GM19025 (cell line): ENCODE results near the gene CCDC149.

Experiments used
- ATAC-seq: cut with Tn5 transposase; IDR thresholded peaks from one replicate; pipeline ENCODE4 v1.9.1; 2021; ENCODE audit warnings: mild to moderate bottlenecking, low read depth, moderate library complexity; ENCODE audit not compliant: unreplicated experiment

CCDC149 gene

DNA sequence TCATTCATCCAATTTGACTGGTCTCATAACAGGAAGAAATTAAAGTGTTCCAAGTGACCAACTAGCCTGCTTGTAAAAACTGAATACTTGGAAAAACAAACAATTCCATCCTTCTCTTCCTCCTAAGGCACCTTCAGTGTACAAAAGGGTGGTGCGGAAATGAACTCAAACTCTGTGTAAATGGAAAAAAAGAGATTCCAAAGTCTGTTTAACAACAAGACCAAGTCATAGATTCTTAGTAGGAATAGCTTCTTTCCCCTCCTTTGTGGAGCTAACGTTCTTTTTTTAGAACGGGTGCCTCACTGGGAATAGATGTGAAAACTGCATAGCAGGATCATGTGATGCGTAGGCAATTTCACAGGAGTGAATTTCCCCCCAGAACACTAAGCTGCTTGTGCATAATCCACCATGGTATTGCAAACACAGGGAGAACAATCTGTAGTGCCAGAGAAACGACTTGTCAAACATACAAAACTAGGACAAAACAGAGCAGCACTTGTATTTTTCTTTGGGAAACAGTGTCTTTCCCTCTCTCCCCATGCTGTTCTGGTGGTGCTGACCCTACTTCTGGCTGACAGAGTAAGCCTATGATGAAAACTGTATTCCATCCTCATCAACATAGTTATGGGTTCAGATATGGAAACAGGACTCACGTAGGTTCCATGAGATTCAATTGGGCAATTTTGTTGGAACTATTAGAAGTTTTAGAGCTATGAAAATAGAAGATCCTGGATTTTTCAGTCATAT is 130.7 kb downstream of the CCDC149 start:
- no peak for ATAC-seq

DNA sequence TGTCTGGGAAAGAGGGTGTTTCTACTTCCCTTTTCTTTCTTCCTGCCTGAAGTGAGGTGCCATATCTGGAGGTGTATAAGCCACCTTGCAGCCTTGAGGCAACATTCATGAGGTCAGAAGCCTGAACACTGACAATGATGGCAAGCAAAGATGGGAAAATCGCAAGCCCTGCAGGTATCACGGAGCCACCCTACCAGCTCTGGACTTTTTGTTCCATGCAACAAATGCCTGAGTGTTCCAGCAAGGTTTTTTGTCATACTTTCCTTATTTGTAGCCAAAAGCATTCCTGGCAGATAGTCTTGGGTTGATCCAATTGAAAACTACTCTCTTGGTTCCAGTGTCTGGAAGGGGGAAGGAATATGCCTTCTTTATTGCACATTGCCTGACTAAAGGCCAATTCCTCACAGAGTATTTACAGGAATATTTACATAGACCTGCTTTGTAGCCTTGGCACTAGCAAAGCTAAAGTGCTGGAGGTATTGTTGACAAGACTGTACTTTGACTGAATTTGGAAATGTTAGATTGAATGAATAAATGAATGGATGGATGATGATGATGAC is 131.8 kb downstream of the CCDC149 start:
- ATAC-seq: no peak

DNA sequence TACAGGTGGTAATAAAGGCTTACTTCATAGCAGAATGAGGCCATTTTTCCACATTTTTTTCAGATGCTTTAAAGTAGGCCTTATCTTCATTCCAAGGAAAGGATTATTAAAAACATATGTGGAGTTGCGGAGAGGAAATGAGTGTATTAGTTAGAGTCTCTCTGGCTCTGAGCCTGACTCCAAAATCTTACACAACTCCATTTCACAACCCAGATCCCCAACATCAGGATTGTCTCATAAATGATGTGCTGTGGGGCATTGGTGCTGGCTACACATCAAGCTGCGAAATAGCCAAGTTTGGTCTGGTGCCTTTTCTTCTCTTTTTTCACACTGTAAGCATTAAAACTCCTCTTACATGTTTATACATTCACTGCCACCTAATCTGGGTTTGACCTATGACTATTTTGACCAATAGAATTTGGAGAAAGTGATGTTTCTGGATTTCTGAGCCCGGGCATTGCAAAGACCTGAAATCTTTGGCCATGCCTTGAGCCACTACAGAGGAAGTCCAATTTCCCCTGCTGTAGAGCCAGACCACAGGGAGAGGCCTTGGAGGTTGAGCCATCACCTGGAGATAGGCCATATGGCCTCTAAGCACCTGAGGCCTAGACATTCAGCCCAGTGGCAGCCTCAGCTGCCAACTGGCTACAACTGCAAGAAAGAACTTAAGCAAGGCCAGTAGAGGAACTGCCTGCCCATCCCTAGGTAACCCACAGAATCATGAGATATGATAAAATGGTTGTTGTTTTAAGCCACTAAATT is 134.2 kb downstream of the CCDC149 start:
- ATAC-seq: no peak

DNA sequence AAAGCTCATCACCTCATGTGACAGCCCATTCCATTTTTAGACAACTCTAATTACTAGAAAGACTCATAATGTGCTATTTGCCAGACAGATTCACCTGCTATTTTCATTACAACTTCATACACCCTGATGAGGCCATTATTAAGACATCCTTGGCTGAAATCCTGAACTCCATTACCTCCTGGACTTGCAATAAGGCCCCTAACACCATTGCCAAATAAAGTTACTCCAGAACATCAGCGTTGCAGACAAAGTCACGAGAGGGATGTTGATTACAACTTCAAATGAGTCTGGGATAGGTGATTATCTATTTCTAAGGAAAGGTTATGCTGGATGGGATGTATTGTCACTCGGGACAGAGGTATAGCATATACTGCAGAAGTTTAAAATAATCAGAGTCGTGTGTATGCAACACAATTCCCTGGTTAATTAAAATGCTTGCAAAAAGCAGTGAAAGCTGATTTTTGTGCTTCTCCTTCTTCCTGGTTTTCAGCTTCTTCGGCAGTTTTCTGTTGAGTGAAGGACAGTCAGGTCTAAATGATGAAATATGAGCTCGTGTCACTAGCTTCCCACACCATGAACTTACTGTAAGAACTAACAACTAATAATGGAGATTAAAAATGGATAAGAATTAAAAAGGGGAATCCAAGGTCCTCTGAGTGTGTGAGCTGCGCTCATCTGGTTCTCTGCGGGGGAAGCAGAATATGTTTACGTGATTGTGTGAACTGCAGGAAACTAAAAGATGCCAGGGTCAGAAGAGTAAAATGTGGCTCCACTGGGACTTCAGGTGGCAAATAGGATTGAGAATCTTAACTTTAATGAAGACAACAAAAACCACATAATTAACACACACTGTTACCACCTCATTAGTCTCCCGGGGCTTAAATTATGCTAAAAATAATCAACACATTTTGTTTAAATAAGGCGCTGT is 135.0 kb downstream of the CCDC149 start:
- no peak for ATAC-seq

DNA sequence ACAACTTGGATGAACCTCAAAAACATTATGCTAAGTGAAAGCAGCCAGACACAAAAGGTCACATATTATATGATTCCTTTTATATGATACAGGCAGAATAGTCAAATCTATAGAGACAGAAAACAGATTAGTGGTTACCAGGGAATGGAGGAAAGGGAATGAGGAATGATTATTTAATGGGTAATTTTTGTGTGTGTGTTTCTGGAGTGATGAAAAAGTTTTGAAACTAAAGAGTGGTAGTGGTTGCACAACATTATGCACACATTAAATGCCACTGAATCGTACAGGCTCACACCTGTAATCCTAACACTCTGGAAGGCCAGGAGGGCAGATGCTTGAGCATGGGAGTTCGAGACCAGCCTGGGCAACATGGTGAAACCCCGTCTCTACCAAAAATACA is 137.1 kb downstream of the CCDC149 start:
- no peak for ATAC-seq

DNA sequence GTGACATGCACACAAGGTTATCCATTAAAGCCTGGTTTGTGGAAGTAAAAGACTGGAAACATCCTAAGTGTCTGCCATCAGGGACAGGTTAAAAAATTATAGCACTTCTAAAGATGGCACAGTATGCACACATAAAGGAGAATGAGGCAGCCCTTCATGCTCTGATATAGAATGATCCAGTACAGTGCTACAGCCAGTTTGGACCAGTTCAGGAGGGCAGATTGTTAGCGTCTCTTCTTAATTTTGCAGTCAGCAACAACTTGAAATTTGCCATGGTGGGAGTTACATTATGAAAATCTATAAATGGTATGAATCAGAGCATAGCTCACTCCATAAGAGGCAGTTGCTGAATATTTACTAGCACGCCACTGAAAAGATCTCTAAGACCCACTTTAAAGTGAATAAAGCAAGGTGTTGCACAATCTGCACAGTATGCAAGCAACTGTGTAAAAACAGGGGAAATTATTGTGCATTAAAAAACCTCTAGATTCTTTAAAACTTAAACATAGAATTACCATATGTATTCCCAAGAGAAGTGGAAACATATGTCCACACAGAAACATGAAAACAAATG is 137.7 kb downstream of the CCDC149 start:
- no peak for ATAC-seq

DNA sequence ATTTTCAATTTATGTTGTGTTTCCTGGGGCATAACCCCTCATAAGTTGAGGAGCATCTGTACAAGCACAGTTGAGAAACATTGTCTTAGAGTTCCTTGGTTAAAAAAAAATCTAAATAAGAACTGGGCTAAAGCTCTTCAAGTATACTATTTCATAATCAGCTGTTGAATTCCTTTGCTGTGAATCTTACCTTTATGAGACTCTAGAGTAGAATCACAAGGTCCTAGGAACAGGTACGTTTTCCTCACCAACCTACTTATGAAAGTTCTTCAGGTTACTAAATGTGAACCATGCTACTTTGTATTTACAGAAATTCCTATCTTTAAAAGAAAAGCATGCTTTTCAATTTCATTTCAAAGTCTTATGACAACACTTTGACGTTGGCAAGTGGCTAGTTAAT is 138.4 kb downstream of the CCDC149 start:
- no peak for ATAC-seq

DNA sequence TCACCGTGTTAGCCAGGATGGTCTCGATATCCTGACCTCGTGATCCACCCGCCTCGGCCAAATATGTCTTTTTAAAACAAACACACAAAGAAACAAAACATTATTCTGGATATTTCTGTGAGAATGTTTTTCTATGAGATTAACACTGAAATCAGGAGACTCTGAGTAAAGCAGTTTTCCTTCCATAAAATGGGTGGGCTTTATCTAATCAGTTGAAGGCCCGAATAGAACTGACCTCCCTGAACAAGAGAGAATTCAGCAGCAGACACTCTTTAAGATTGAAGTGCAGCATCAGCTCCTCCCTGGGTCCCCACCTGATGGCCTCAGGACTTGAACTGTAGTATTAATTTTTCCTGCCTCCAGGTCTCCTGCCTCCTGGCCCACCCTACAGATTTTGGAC is 139.9 kb downstream of the CCDC149 start:
- ATAC-seq: no peak

DNA sequence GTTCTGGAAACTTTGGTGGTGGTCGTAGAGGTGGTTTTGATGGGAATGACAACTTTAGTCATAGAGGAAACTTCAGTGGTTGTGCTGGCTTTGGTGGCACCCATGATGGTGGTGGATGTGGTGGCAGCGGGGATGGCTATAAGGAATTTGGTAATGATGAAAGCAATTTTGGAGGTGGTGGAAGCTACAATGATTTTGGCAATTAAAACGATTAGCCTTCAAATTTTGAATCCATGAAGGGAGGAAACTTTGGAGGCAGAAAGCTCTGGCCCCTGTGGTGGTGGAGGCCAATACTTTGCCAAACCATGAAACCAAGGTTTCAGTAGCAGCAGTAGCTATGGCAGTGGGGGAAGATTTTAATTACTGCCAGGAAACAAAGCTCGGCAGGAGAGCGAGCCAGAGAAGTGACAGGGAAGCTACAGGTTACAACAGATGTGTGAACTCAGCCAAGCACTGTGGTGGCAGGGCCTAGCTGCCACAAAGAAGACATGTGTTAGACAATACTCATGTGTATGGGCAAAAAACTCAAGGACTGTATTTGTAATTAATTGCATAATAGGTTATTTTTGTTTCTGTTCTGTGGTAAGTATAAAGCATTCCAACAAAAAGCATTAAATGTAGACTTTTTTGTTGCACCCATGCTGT is 140.7 kb downstream of the CCDC149 start:
- ATAC-seq: no peak

DNA sequence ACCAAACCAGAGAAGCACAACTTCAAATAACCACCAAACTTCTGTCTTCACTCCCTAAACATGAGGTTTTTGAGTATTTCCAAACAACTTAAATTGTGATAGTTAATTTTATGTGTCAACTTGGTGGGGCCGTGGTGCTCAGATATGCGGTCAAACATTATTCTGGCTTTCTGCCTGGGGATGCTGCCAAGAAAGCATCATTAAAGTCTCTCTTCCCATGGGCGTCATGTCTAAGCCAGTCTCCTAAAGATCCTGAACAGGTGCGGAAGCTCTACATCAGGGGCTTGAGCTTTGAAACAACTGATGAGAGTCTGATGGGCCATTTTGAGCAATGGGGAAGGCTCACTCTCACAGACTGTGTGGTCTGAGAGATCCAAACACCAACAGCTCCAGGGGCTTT is 141.6 kb downstream of the CCDC149 start:
- no peak for ATAC-seq

DNA sequence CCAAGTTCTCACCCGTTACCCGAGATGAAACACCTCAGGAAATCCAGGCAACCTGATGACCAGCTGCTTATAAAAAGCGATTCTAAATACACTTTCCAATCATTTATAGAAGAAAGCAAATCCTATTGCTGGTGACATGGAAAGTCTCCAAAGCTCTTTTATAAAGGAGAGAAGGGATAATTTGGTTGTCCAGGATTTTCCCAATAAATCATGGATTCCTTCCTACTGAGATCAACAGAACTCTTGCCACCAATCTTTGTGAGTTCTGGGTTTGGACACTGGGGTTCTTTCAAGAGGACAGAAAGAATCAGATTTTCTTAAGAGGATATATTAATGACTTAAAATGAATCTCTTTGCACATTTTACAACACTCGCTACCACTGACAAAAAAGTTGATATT is 142.2 kb downstream of the CCDC149 start:
- no peak for ATAC-seq

DNA sequence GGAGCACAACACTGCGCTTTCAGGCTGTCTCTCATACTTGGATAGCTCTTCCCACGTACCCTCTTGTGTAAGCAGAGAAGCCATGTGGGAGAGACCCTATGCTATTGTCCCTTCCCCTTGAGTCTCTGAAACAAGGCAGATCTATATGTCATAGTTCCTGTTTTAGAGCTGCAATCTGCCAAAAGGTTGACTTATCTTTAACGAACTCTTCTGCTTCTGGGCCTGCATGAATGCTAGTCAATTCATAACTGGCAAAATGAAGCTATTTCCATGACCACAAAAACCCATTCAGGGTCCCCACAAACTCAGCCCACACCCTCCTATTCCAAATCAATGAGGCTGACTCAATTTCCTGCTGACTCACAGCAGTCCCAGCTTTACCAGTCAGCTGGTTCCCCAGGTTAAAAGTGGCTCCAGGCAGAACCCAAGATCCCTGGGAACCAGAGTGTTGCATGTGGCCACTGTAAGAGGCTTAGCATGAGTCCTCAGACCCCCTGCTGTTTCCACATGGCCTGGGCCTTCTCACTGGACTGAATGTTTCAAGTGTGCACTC is 142.7 kb downstream of the CCDC149 start:
- ATAC-seq: peak; percentile 73

DNA sequence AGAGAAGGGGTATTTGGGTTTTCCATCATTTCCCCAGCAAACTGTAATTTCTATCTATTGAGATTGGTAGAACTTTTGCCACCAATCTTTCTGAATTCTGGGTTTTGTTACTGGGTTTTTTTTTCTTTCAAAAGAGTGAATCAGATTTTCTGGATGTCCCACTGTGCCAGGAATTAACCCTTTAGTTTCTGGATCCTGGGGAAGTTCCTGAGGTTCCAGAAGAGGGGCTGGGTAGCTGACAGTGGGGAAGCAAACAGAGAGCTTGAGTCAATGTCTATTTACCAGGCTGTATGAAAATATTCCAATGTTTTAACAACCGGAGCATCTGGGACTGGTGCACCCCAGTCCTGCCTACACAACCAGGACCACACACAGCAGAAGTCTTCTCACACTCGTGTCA is 143.3 kb downstream of the CCDC149 start:
- no peak for ATAC-seq

DNA sequence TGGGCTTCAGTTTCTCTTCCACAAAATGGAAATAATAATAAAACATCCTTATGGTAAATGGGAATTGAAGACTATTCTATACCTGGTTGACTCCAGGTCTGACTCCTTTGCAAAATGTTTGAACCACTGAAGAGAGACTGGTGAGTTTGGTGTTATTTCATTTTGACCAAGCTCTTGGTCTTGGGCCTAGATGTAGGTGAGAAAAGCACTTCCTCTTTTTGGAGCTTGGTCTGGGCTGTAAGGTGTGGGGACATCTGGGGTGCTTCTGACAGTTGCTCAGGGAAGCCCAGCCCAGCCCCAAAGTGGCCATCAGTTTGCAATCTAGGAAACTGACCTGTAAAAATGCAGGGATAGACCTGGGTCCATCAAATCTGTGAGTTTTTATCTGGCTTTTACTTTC is 144.2 kb downstream of the CCDC149 start:
- peak; percentile 71 for ATAC-seq

DNA sequence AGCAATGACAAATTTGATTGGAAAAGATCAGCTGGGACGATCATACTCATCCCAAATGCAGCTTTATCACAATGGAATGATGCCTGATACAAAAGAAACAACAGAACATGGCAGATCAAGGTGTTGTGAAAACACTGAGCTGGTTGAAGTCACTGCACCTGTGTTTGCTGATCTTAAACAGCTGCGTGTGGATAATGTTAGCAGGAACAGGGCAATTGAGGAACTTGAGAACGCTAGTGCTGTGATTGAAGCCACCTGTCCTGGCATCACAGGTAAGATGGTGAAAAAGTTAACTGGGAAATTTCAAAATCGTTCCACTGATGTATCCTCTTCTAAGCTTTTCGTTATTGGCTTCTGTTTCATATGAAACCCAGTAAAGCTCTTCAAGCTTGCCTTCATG is 144.8 kb downstream of the CCDC149 start:
- peak; percentile 4 for ATAC-seq

DNA sequence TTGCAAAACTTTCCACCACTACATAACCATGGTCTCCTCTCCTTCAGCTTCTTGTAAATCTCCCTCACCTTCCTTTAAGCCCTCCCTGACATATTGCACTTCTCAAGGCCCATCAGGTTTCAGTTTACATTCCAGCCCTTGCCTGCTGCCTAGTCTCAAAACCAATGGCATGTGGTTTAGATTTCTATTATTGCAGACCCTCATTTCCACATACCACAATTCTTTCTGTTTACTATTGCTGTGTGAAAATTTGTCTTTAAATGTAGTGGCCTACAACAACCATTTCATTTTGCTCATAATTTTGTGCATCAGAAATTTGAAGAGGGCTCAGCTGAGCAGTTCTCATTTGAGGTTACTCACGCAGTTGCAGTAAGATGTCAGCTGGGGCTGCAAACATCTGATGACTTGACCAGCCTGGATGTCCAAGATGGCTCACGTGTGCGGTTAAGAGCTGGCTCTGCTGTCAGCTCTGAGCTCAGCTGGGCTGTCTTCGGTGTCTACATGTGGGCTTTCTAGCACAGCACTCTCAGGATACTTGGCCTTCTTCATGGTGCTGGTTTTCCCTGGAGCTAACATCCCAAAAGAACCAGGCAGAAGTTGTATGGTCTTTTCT is 147.4 kb downstream of the CCDC149 start:
- no peak for ATAC-seq

DNA sequence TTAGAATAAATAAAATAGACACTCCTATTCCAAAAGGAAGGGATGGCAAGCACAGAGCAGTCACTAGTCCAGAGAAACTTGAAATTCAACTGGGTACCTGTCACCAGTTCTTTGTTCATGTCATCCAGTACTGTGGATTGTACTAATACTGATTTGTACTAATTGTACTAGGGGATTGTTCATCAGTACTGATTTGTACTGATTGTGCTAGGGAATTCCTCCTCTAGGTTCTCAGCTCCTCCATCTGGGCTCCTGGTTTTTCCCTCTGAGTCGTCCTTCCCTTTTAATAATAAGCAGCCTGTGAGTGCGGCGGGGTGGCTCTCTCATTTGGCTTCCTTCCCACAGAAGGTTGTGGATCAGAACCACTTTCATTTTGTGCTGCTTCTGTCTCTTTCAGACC is 148.5 kb downstream of the CCDC149 start:
- ATAC-seq: no peak

DNA sequence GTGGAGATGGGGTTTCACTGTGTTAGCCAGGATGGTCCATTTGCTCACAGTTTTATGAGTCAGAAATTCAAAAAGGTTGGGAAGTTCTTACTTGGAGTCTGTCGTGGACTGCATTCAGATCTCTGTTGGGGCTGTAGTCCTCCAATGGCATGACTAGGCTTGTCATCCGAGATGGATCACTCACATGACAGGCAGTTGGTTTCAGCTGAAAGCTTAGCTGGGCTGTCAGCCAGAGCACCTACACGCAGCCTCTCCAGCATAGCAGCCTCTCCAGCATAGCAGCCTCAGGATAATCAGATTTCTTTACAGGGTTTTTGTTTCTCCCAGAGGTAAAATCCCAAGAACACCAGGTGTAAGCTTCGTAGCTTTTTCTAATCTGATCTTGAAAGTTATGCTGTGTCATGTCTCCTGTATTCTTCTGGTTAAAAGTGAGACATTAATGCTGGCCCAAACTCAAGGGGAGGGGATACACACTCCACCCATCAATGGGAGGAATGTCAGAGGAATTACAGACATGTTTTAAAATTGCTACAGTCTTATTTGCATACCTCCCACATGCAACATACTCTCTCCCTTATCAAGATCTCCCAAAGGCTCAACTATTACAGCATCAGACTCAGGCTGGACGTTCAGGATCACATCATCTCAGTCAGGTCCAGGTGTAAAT is 149.1 kb downstream of the CCDC149 start:
- no peak for ATAC-seq
